Stimulated activated CD4-positive, alpha-beta T cell treated with anti-CD3 and anti-CD28 coated beads, Interleukin-2, amount 100 ng/mL, for 48 hours (primary cell): Measurements from ENCODE around the gene HECTD2.
"Not testable (repeated sequence)": the region's sequence is repeated elsewhere in the genome, so short reads cannot be mapped to it uniquely, and the experiment has no call there.

Experiments
- DNase-seq, 2 donors: peaks; one replicate each; pipeline ENCODE4 v3.0.0-alpha.2; 2020

The HECTD2 gene, protein sequence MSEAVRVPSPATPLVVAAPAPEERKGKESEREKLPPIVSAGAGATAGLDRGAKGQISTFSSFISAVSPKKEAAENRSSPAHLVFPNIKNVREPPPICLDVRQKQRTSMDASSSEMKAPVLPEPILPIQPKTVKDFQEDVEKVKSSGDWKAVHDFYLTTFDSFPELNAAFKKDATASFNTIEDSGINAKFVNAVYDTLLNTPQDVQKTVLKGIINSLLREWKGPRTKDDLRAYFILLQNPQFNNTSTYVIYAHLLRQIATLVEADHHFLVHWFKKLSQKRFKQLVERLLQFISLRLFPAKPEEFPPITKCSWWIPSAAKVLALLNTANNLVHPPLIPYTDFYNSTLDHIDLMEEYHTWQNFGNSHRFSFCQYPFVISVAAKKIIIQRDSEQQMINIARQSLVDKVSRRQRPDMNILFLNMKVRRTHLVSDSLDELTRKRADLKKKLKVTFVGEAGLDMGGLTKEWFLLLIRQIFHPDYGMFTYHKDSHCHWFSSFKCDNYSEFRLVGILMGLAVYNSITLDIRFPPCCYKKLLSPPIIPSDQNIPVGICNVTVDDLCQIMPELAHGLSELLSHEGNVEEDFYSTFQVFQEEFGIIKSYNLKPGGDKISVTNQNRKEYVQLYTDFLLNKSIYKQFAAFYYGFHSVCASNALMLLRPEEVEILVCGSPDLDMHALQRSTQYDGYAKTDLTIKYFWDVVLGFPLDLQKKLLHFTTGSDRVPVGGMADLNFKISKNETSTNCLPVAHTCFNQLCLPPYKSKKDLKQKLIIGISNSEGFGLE

DNA sequence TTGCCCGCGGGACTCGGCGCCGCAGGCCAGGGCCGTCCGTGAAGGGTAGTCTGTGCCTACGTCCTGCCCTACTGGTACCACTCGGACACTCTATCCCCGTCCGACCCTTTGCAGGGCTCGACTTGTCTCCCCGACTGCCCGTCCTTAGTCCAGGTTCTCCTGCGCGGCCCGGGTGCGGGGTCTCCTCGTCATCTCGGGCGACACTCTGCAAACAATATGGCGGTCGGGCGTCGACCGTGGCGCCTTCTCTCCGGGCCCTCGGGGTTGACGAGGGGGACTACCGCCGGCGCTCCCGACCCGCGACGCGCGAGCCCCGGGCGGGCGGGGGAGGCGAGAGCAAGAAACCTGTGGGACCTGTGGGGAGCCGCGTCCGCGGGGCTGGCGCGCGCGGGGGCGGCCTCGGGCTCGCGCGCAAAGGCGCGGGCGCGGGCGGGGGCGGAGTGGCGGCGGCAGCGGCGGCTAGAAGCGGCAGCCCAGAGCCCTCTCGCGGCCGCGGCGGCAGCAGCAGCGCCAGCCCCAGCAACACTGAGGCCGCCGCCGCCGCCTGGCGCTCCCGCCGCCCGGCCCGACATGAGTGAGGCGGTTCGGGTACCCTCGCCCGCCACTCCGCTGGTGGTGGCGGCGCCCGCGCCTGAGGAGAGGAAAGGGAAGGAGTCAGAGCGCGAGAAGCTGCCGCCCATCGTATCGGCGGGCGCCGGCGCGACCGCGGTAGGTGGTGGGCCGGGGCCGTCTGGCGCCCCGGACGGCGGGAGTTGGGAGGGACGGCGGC is at the start of gene HECTD2:
HECTD2 (plus strand) TSS at position 476 of the 769 bp plus-strand sequence; CDS start at position 571, 95 bp downstream.
- peak; percentile 65 to 80 for DNase-seq

DNA sequence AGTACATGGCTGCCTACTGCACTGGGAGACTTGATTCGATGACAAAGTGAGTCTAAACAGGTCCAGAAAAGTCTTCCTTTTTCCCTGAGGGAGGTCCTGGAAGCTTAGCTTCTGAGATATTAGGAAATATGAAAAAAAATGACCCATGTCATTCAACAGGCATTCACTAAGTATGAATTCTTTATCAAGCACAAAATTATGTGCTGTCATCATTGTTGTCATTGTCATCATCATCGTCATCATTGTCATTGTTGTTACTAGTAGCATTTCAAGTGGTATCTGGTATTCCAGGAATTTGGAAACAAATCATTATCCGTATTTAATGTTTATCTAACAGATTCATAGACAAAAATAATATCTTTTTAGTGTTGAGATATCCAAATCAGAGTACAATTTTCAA is 49.7 kb upstream of the HECTD2 start:
- DNase-seq = no peak

DNA sequence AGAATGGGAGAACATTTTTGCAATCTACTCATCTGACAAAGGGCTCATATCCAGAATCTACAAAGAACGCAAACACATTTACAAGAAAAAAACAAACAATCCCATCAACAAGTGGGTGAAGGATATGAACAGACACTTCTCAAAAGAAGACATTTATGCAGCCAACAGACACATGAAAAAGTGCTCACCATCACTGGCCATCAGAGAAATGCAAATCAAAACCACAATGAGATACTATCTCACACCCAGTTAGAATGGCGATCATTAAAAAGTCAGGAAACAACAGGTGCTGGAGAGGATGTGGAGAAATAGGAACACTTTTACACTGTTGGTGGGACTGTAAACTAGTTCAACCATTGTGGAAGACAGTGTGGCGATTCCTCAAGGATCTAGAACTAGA is 44.6 kb upstream of the HECTD2 start:
- DNase-seq = not testable (repeated sequence)

DNA sequence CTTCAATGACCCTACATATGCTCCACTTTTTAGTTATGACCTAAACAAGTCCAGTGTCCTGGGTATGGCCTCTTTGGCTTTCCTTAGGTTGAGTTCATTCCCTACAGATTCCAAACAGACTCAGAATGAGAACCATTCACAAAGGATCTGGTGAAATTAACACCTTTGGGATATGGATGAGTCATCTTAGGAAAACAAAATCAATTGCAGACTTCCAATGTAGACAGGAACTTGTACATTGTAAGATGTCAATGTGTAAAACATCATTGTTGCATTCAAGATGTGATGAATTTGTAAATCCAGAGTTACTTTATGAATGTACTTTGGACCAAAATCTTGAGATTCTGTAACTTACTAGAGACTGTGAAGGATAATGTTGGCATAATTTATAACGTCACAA is 43.4 kb upstream of the HECTD2 start:
- no peak for DNase-seq

DNA sequence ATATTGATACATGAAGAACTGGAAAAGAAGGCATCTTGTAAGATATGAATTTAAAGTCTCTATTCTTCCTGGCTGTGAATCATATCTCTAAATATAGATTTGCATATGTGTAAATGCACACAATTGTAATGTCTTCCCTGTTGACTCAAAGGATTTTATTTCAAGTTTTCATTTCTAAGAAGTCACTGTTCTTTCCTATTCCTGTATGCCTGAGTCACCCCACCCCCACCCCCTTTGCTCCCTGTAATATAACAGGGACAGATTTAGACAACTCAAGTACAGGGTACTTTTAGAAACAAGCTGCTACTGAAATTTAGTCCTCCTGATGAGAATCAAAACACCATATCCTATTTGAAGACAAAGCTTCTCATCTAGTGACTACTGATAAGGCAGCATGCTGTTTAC is 43.0 kb upstream of the HECTD2 start:
- DNase-seq = no peak

DNA sequence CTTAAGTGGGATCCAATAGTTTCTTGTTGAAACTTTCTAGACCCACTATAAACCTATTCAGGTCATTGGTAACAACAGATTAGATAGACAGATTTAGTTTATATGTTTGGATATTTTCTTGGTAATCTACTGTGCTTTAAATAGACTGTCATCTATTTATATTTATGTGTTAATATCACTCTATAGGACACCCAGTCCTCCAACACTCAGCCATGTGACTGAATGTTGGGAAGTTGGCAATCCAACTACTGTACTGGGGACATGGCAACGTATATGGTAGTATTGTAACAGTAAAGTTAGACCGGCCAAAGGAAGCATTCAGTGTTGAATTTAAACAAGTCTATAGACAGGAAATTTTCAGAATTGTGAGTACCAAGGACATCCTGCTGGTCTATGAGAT is 42.6 kb upstream of the HECTD2 start:
- DNase-seq = no peak

DNA sequence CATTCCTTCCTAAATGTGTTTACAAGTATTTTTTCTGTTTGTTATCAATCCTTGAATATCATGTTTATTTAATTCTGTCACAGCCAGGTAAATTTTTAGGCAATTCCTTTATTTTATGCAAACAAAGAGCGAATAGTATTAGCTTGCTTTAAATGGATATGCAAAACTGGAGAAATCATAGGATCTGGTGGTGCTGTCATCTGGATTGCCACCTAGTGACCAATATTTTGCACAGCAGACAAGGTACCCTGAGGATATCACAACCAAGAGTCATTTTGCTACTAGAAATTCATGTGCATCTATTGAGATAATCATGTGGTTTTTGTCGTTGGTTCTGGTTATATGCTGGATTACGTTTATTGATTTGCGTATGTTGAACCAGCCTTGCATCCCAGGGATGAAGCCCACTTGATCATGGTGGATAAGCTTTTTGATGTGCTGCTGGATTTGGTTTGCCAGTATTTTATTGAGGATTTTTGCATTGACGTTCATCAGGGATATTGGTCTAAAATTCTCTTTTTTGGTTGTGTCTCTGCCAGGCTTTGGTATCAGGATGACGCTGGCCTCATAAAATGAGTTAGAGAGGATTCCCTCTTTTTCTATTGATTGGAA is 40.1 kb upstream of the HECTD2 start:
- DNase-seq = not testable (repeated sequence)

DNA sequence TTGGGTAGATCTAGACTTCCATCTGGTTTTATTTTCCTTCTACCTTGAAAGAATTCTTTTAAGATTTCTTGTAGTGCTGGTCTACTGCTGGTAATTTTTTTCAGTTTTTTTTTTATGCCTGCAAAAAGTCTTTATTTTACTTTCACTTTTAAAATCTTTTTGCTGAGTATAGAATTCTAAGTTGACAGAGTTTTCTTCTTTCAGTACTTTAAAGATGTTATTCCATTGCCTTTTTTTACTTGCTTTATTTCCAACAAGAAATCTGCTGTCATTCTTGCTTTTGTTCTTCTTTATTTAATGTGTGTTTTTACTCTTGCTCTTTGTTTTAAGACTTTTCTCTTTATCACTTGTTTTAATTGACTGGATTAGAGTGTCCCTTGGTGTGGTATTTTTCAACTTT is 36.1 kb upstream of the HECTD2 start:
- no peak for DNase-seq

DNA sequence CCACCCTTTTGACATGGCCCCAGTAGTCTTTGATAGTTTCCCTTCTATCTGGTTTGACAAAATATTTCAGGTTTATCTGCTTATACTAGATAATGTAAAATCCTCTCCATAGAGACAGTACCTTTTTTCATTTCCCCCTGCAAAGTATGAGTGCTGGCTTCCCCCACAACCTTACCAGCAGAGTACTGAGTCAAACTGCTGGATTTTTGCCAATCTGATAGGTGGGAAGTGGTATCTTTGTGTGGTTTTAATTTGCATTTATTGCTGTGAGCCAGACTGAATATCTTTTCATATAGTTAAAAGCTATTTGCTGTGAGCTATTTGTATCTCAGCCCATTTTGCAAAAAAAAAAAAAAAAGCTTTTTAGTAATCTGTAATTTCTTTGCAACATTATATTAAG is 32.1 kb upstream of the HECTD2 start:
- peak in 1 of 2 donors; percentile 14 for DNase-seq

DNA sequence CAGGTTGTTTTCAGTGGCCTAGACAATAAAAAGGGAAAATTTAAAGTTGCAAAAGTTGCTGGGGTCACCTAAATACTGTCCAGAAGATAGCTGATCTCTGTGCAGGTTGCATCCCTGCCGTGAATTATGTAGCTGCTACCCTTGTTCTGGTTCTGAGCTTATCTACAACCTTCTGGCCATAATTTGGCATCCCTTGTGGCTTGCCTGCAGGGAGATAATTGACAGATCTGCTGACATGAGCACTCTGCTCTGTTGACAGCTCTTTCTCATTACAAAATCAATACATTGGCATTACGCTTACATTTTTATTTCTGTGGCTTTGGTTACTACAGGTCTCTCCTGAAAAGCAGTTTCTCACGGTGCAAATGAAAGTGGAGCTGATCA is 29.3 kb upstream of the HECTD2 start:
- DNase-seq = no peak

DNA sequence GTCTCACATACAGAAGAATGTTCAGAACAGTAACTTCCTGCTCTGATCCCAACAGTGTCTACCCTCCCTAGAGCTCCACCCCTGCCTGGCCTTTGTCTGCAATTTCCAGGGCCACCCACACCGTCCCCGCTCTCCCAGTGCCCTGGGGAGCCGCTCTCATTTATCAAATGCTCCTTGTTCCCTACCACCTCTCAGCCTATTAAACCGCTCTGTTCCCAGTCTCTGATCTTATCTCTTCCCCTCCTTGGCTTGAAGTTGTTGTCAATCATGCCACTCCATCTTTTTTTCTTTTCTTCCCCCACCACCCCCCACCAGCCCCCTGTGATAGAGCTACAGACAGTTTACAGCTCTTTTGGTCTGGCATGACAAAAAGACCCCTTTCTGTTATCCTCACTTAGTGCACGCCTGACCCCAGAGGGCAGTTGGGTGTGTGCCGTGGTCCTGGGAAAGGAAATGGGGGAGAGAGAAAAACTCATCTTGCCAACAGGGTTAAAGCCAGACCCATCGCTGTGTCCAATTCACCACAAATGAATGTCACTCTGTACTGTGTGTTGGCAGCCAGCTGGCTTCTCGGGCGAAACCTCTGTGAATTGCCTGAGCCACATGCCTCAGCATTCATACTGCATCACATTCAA is 28.8 kb upstream of the HECTD2 start:
- DNase-seq = no peak

DNA sequence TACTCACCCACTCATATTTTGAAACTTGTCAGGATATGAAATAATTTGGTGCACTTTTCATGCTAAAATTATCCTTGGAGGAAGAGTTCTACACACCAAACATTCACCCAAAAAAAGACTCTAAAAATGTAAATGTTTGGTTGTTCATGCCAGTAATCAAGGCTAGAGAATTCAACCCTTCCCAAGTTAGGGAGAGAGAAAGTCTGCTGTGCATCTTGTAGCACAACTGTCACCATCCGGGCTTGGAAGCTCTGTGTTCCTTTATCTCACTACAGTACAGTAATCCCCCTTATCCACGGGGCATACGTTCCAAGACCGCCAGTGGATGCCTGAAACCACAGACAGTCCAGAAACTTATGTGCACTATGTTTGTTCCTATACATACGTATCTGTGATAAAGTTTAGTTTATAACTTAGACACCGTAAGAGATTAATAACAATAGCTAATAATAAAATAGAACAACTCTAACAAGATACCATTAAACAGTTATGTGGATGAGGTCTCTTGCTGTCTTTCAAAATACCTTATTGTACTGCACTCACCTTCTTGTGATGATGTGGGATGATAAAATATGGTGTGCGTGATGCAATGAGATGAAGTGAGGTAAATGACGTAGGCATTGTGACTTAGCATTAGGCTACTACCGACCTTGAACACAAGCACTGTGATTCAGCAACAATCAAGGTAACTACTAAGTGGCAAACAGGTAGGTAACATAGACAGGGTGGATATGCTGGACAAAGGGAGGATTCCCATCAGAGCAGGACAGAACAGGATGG is 24.6 kb upstream of the HECTD2 start:
- DNase-seq = no peak

DNA sequence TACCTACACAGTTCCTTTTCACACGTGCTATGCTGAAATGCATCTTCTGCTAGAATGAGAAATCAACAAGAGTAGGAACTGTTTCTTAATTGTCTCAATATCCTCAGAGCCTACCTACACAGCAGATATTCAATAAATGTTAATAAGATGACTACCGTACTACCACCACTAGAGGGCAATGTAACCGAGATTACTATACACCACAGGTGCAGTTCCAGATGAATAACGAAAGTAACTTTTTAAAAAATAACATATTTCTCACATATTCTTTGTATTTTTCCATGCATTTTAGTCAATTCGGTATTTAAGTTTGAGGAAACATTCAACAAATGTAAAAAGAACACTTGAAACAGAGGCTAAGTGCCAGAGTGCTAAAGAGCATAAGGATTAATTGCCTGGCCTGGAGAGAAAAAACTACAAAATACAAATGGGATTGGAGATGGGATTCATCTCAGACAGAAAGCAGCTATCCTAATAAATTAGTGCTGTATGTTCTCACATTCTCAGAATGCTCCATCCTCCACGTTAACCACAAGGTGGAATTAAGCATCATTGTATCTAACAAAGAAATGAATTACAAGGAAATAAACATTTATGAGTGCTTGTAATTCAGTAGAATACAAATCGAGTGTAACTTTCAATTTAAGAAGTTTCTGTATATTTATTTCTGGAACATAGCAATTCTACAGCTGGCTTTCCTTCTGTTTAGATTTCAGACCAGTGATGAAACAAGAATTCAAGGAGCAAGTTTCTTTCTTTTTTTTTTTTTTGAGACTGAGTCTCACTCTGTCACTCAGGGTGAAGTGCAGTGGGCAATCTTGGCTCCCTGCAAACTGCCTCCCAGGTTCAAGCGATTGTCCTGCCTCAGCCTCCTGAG is 20.3 kb upstream of the HECTD2 start:
- DNase-seq = no peak

DNA sequence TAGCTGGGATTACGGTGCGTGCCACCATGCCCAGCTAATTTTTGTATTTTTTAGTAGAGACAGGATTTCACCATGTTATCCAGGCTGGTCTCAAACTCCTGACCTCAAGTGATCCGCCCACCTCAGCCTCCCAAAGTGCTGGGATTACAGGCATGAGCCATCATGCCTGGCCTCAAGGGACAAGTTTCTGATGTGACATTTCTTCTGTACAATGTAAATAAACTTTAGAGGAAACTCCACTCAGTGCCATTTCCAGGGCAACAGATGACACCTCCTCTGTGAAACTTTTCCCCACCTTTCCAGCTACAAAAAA is 19.7 kb upstream of the HECTD2 start:
- not testable (repeated sequence) for DNase-seq

DNA sequence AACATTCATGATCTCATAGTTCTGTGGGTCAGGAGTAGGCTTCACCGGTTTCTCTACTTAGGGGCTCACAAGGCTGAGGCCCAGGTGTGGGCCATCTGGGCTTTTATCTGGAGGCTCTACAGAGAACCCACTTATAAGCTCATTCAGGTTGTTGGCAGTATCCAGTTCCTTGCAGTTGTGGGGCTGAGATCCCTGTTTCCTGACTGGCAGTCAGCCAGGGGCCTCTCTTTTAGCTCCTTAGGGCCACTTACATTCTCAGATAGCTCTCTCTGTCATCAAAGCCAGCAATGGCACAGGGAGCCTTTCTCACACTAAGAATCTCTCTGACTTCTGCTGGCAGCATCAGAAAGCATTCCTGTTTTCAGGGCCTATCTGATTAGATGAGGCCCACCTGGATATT is 18.2 kb upstream of the HECTD2 start:
- no peak for DNase-seq

DNA sequence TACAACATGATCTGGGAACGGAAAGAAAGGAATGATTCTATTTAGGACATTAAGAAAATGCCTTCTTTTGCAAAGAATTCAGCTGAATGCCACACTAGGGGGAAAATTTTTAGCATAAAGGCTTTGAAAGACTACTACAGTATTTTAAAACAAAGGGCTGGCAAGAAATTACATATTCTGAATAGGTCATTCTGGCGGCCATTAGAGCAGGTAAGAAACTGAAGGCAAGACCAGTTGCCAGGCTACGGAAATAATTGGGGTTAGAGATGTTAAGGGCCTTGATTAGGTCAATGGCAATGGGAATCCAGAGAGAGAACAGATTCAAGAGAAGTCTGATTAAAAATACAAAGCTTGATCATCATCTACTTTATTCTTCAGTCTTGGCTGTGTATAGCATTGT is 3.8 kb upstream of the HECTD2 start:
- no peak for DNase-seq

DNA sequence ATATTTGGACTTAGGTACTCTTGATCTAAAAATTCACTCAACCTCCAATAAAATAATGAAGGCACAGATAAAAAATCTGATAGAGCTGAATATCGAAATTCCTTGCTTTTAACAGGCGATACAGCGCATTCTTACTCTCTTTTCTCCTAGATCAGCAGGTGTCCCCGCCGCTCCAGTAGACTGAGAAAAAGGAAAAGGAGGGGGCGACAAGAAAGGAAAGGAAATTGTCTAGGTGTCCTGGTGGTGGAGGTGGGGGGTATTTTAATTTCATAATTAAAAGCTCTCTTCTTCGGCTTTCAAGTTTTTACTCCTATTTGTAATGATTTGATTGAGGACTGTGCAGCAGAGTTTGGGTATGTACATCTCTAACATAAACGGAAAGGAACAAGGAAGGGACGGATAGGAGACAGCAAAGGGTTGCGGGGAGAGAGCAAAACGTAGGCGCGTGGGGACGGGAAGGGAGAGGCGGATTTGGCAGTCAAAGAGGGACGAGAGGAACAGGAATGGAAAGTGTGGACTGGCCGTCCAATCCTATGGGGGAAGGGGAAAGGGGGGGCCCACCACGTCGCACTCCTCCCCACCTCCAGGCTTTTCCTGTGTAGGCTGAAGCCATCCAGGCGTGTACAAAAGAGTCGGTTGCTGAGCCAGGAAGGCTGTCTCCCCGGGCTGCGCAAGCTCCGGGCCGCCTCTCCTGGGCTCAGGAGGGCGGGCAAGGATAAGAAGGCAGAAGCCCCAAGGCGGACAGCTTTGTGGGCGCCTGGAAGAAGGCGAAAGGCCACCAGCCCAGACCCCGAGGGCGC is 875 bp upstream of the HECTD2 start:
- DNase-seq = peak in 1 of 2 donors; percentile 24

DNA sequence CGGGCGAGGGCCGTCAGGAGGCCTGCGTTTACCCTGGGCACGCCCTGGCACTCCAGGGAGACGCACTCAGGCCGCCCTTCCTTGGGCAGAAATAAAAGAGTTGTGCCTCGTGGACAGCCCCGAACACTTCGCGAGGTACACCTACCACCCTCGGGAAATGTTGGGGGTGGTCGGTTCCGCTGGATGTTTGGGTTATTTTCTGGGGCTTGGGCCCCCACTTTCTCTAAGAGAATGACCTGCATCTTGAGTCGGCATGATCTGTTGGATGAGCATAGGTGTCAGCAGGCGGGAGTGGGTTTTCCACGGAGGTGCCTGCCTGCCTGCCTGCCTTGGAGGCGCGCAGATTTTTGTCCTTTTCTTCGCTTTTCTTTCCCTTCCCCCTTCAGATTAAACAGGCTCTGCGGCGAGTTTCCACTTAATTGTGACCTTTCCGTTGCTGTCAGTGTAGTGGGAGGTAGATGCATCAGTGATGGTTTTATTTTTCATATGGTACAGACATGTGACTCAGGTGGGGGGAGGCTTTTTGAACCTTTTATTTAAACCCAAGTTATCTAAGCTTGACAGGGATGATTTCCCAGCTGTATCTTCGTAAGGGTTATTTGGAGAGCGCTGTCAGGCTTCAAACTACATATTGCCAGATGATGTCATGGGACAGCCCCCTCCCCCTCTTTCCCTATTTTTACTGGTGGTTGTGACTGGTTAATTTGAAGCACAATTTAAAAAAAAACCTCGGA is 661 bp downstream of the HECTD2 start:
- DNase-seq = peak in 1 of 2 donors; percentile 9

DNA sequence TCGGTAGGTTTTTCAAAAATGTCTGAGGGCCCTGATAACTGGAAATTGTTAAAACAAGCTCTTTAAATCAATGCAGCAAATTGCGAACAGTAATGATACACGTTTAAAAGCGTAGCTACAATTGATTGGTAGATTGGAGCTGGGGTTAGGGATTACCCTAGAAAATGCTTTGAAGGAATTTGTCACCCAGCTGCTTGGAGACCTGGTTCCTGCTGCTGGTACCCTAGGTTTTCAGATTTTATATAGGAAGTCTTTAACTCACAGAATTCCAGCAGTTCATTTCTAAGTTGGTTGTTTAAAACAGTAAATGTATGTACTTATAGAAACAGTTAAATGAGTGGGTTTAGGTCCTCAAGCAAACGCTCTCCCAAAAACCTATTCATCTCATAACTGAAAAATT is 1.5 kb downstream of the HECTD2 start:
- DNase-seq = no peak
